ENCODE measurements around the gene SLC9A9. TPM values are rescaled to one million over a fixed set of nuclear protein-coding genes. Genes with fewer than 3 reads are reported as not detected.

Gene SLC9A9
- total RNA-seq, 1 experiment from 2014 or later, result 1.4 TPM

DNA sequence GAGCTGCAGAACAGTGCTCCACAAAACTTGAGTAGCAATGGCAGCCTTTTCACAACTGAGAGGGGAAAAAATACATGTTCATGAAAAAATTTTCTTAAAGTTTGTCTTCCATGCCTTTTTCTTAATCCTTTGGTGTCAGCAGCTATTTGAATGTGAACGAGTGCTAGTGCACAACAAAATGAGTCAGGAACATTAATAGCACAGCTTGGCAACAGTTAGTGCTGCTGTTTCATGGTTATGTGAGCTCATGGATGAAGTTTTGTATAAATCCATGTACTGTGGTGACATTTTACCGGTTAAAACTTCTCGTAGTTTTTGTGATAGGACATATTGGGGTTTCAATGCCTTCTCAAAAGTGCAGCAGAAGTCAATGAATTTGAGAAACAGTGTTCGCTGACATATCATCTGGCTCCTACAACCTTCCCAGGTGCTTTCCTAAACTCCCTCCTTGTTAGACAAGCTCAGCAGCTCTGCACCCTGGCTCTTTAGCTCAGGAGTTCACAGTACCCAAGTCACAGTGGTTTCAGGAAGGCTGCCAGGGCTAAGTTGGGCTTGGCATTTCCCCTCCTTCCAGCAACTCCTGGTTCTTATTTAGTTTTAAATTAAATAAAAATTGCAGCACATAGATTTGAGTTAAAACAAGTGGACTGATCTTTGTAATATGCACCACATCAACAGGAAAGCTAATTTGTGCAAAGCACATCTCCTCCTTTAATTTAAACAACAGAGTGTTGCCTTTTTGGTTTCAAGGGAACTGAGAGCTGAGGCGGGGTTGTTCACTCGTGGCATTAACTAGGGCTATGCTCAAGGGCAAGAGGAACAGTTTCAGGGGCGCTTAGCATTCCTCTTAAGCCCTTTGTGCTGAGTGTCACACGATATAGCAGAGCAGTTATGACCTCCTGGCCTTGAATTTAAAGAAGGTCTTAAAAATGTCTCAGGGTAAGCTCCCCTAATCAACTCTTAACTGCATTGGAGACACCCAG, 365.9 kb downstream of the SLC9A9 start:
- intact Hi-C loops (cut with micrococcal nuclease; ENCODE audit: unreplicated experiment), result no loop called here
- H3K27me3 ChIP-seq (replicated peaks; ENCODE audit: insufficient read depth, low read depth, low read length, poor library complexity), result no peaks in the 10 kb centered on the region
- H3K36me3 ChIP-seq (ENCODE audit: insufficient read depth, low read length, poor library complexity, severe bottlenecking), result no peaks in the 10 kb centered on the region
- no TSS peak for BruUV-seq (replicated peaks)
- no peaks in the 10 kb centered on the region for H3K9me3 ChIP-seq (ENCODE audit: low read depth, low read length, poor library complexity, severe bottlenecking)
- DNase-seq (ENCODE audit: low spot score), result no peak
- H3K4me3 ChIP-seq (ENCODE audit: low read depth, low read length, poor library complexity, severe bottlenecking), result no peak overlapping the region
- H3K4me1 ChIP-seq (ENCODE audit: insufficient read depth, low read length, poor library complexity, severe bottlenecking), result no peaks in the 10 kb centered on the region
- ChIA-PET CTCF (no interaction called here), POLR2A (ENCODE audit: low non-redundant PET) (no interaction called here)
- no peak for TF ChIP-seq EZH2 (IDR thresholded peaks at IDR 0.05; ENCODE audit: borderline replicate concordance, low read depth, low read length, poor library complexity, severe bottlenecking)
- TF ChIP-seq, protein P1, sequence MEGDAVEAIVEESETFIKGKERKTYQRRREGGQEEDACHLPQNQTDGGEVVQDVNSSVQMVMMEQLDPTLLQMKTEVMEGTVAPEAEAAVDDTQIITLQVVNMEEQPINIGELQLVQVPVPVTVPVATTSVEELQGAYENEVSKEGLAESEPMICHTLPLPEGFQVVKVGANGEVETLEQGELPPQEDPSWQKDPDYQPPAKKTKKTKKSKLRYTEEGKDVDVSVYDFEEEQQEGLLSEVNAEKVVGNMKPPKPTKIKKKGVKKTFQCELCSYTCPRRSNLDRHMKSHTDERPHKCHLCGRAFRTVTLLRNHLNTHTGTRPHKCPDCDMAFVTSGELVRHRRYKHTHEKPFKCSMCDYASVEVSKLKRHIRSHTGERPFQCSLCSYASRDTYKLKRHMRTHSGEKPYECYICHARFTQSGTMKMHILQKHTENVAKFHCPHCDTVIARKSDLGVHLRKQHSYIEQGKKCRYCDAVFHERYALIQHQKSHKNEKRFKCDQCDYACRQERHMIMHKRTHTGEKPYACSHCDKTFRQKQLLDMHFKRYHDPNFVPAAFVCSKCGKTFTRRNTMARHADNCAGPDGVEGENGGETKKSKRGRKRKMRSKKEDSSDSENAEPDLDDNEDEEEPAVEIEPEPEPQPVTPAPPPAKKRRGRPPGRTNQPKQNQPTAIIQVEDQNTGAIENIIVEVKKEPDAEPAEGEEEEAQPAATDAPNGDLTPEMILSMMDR (conservative IDR thresholded peaks at IDR 0.05; ENCODE audit: low read depth, low read length), result no peak
- no peak overlapping the region for H3K27ac ChIP-seq (ENCODE audit: low read depth, low read length, poor library complexity, severe bottlenecking)

DNA sequence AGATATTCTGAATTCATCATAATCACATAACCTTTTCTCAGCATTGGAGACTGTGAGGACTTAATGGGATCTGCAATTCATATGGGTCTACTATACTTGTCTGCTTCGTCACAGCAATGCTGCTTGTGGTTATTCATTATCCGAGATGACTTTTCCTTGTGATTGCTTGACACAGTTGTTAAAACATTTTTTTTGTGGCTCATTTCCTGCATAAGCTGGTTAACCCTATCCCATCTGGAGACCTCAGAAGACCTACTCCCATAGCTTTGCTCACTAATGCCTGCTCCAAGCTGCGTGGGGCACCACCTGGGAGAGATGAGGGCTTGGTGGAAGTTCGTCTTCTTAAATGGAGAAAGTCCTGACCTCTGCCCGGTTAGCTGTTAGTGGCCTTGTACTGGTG, 367.9 kb downstream of the SLC9A9 start:
- no peak overlapping the region for H3K27ac ChIP-seq (ENCODE audit: low read depth, low read length, poor library complexity, severe bottlenecking)
- no peaks in the 10 kb centered on the region for H3K27me3 ChIP-seq (replicated peaks; ENCODE audit: insufficient read depth, low read depth, low read length, poor library complexity)
- no peaks in the 10 kb centered on the region for H3K36me3 ChIP-seq (ENCODE audit: insufficient read depth, low read length, poor library complexity, severe bottlenecking)
- peak; percentile 15 for DNase-seq (ENCODE audit: low spot score)
- intact Hi-C loops (cut with micrococcal nuclease; ENCODE audit: unreplicated experiment), result no loop called here
- H3K4me3 ChIP-seq (ENCODE audit: low read depth, low read length, poor library complexity, severe bottlenecking), result no peak overlapping the region
- BruUV-seq (replicated peaks), result no TSS peak
- CTCF ChIA-PET, result no interaction called here
- H3K9me3 ChIP-seq (ENCODE audit: low read depth, low read length, poor library complexity, severe bottlenecking), result no peaks in the 10 kb centered on the region
- TF ChIP-seq, protein P1 (conservative IDR thresholded peaks at IDR 0.05; ENCODE audit: low read depth, low read length), result no peak
- no peak for TF ChIP-seq EZH2 (IDR thresholded peaks at IDR 0.05; ENCODE audit: borderline replicate concordance, low read depth, low read length, poor library complexity, severe bottlenecking)
- POLR2A ChIA-PET (ENCODE audit: low non-redundant PET), result no interaction called here
- H3K4me1 ChIP-seq (ENCODE audit: insufficient read depth, low read length, poor library complexity, severe bottlenecking), result no peaks in the 10 kb centered on the region

DNA sequence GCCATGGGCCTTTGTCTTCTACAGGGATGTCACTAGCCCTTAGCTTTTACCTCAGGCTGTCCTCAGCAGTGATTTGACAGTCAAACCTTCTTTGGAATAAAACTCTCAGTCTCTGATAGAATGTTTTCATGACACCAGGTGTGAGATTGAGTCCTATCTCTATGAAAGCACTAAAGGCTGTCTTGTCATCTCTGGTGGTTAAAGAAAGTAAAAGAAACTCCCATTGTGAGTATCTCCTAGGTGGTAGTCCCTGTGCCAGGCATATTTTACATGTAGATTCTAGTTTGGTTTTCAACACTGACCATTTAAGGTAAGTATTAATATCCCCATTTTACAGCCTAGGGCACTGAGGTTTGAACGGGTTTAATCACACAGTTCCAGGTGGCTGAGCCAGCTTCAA, 368.5 kb downstream of the SLC9A9 start:
- intact Hi-C loops (cut with micrococcal nuclease; ENCODE audit: unreplicated experiment), result no loop called here
- Histone ChIP-seq H3K27me3 (replicated peaks; ENCODE audit: insufficient read depth, low read depth, low read length, poor library complexity) (no peaks in the 10 kb centered on the region), H3K4me3 (ENCODE audit: low read depth, low read length, poor library complexity, severe bottlenecking) (no peak overlapping the region), H3K9me3 (ENCODE audit: low read depth, low read length, poor library complexity, severe bottlenecking) (no peaks in the 10 kb centered on the region), H3K4me1 (ENCODE audit: insufficient read depth, low read length, poor library complexity, severe bottlenecking) (no peaks in the 10 kb centered on the region), H3K27ac (ENCODE audit: low read depth, low read length, poor library complexity, severe bottlenecking) (no peak overlapping the region), H3K36me3 (ENCODE audit: insufficient read depth, low read length, poor library complexity, severe bottlenecking) (no peaks in the 10 kb centered on the region)
- POLR2A ChIA-PET (ENCODE audit: low non-redundant PET), result no interaction called here
- TF ChIP-seq, protein P1 (conservative IDR thresholded peaks at IDR 0.05; ENCODE audit: low read depth, low read length), result no peak
- no peak for TF ChIP-seq EZH2 (IDR thresholded peaks at IDR 0.05; ENCODE audit: borderline replicate concordance, low read depth, low read length, poor library complexity, severe bottlenecking)
- DNase-seq (ENCODE audit: low spot score), result no peak
- CTCF ChIA-PET, result no interaction called here
- no TSS peak for BruUV-seq (replicated peaks)
